Measurements from ENCODE around the gene DOCK3. TPM values are rescaled to one million over a fixed set of nuclear protein-coding genes. Genes with fewer than 3 reads are reported as not detected.

The DOCK3 gene
- total and polyA plus RNA-seq, 10 of the 15 experiments (the other 5 are each of a cell fraction or from before 2014, with no cell fraction given): 0.02 to 0.52 (median 0.04) TPM; not detected in 5

DNA sequence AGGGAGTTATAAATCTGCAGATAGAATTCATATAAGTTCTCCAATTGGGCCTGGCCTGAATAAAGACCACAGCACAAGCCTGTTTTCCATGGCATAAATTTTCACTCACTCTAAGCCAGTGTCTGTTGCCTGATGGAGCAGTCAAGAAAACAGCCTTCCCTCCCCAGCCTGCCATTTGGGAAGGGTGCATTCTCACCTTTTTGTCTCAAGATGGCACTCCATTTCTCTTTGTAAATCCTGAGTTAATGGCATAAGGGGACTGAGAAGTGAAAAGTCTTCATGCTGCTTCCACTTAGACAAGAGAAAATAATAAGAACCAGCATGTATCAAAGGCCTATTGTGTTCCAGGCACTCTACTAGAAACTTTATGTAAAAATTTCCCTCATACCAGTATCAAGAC, 594.7 kb downstream of the DOCK3 start:
- H3K4me1 ChIP-seq (ENCODE audit: control insufficient read depth, insufficient read depth, low read length): no peaks in the 10 kb centered on the region
- no peaks in the 10 kb centered on the region for H3K27me3 ChIP-seq (replicated peaks in 1 of 2; ENCODE audit: control insufficient read depth in 2 of 2, insufficient read depth in 2 of 2, low read length in 1 of 2)
- POLR2A ChIA-PET: no interaction called here
- BruUV-seq (replicated peaks): no TSS peak
- no peak for TF ChIP-seq GABPA (IDR thresholded peaks at IDR 0.05; ENCODE audit: low read depth)
- peak; percentile 49 for TF ChIP-seq RAD21 (IDR thresholded peaks at IDR 0.05; ENCODE audit: insufficient read depth, low read depth, low read length)
- TF ChIP-seq STAT3 (IDR thresholded peaks at IDR 0.05; ENCODE audit: low read depth, low read length): no peak
- TF ChIP-seq ZNF217 (IDR thresholded peaks at IDR 0.05): no peak
- TF ChIP-seq CREB1 (IDR thresholded peaks at IDR 0.05; ENCODE audit: low read depth): no peak
- TF ChIP-seq MEF2B (IDR thresholded peaks at IDR 0.05; ENCODE audit: partially characterized antibody, poor library complexity, severe bottlenecking): no peak
- TF ChIP-seq RBBP5 (conservative IDR thresholded peaks at IDR 0.05): no peak
- TF ChIP-seq, protein P1, sequence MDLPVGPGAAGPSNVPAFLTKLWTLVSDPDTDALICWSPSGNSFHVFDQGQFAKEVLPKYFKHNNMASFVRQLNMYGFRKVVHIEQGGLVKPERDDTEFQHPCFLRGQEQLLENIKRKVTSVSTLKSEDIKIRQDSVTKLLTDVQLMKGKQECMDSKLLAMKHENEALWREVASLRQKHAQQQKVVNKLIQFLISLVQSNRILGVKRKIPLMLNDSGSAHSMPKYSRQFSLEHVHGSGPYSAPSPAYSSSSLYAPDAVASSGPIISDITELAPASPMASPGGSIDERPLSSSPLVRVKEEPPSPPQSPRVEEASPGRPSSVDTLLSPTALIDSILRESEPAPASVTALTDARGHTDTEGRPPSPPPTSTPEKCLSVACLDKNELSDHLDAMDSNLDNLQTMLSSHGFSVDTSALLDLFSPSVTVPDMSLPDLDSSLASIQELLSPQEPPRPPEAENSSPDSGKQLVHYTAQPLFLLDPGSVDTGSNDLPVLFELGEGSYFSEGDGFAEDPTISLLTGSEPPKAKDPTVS (IDR thresholded peaks at IDR 0.05; ENCODE audit: low read depth, low read length): no peak
- TF ChIP-seq, protein P2, sequence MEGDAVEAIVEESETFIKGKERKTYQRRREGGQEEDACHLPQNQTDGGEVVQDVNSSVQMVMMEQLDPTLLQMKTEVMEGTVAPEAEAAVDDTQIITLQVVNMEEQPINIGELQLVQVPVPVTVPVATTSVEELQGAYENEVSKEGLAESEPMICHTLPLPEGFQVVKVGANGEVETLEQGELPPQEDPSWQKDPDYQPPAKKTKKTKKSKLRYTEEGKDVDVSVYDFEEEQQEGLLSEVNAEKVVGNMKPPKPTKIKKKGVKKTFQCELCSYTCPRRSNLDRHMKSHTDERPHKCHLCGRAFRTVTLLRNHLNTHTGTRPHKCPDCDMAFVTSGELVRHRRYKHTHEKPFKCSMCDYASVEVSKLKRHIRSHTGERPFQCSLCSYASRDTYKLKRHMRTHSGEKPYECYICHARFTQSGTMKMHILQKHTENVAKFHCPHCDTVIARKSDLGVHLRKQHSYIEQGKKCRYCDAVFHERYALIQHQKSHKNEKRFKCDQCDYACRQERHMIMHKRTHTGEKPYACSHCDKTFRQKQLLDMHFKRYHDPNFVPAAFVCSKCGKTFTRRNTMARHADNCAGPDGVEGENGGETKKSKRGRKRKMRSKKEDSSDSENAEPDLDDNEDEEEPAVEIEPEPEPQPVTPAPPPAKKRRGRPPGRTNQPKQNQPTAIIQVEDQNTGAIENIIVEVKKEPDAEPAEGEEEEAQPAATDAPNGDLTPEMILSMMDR (IDR thresholded peaks at IDR 0.05 in 2 of 3, conservative IDR thresholded peaks at IDR 0.05 in 1 of 3; ENCODE audit: control insufficient read depth in 2 of 3, extremely low read depth in 1 of 3, insufficient read depth in 1 of 3, low read depth in 3 of 3, low read length in 3 of 3): peak in 2 of 3 experiments; percentile 10 to 25; a peak in 3 of 6 replicates
- H3K27ac ChIP-seq (ENCODE audit: control insufficient read depth, insufficient read depth): no peak overlapping the region
- no peak overlapping the region for H3K4me3 ChIP-seq
- DNase-seq (ENCODE audit: low read depth, low spot score) (no peak), ATAC-seq (no peak), FAIRE-seq (no peak)
- H4K20me1 ChIP-seq (ENCODE audit: control insufficient read depth, insufficient read depth): no peaks in the 10 kb centered on the region
- H3K36me3 ChIP-seq (ENCODE audit: control insufficient read depth in 2 of 2, insufficient read depth in 2 of 2, low read length in 1 of 2): no peaks in the 10 kb centered on the region
- in situ Hi-C loops (cut with MboI) (no loop called here), intact Hi-C loops (cut with micrococcal nuclease; ENCODE audit: unreplicated experiment) (no loop called here)
- H3K9me3 ChIP-seq (replicated peaks; ENCODE audit: control insufficient read depth, insufficient read depth, low read length): no peaks in the 10 kb centered on the region
- H3K4me2 ChIP-seq (ENCODE audit: control insufficient read depth, insufficient read depth): no peak overlapping the region
- H3K79me2 ChIP-seq (ENCODE audit: control insufficient read depth, insufficient read depth, low read length): no peaks in the 10 kb centered on the region
- H3K9ac ChIP-seq (ENCODE audit: control insufficient read depth, insufficient read depth, low read length): no peak overlapping the region
- RAD21 ChIA-PET (ENCODE audit: unreplicated experiment): no interaction called here
- CTCF ChIA-PET: no interaction called here
- SMC1A ChIA-PET (ENCODE audit: uncharacterized antibody, unreplicated experiment): no interaction called here
- no peak overlapping the region for H2AFZ ChIP-seq (ENCODE audit: control insufficient read depth, low read depth, low read length)
